Neural progenitor cell (in vitro differentiated cells): ENCODE results near the gene TGFB2. TPM values are rescaled to one million over a fixed set of nuclear protein-coding genes. Genes with fewer than 3 reads are reported as not detected.

Source experiments
- DNase-seq: peaks from one replicate; pipeline ENCODE4 v3.0.0-alpha.2; 2016; ENCODE audit warnings: low spot score
- H2AFZ ChIP-seq: fragments of 200-600 bp; sonication (generic); replicated peaks from 2 replicates; pipeline ENCODE4 v1.6.1; 2016; ENCODE audit warnings: antibody characterized with exemption
- H3F3A ChIP-seq: fragments of 200-600 bp; sonication (generic); 2 replicates; pipeline ENCODE4 v1.6.1; 2016; ENCODE audit warnings: antibody characterized with exemption, low read depth
- H3K27ac ChIP-seq: fragments of 200-600 bp; sonication (generic); 2 replicates; pipeline ENCODE4 v1.5.1; 2016; ENCODE audit warnings: mild to moderate bottlenecking
- H3K27me3 ChIP-seq: fragments of 200-600 bp; sonication (generic); 2 replicates; pipeline ENCODE4 v1.6.1; 2016; ENCODE audit warnings: mild to moderate bottlenecking, moderate library complexity
- H3K36me3 ChIP-seq: fragments of 200-600 bp; sonication (generic); 2 replicates; pipeline ENCODE4 v1.5.1; 2016
- H3K4me1 ChIP-seq: fragments of 200-600 bp; sonication (generic); 2 replicates; pipeline ENCODE4 v1.6.1; 2016; ENCODE audit warnings: mixed run types
- H3K4me2 ChIP-seq: fragments of 200-600 bp; sonication (generic); 2 replicates; pipeline ENCODE4 v1.6.1; 2016
- H3K4me3 ChIP-seq: fragments of 200-600 bp; sonication (generic); 2 replicates; pipeline ENCODE4 v1.5.1; 2016
- H3K79me2 ChIP-seq: fragments of 200-600 bp; sonication (generic); 2 replicates; pipeline ENCODE4 v1.6.1; 2016; ENCODE audit warnings: low read depth
- H3K9ac ChIP-seq: fragments of 200-600 bp; sonication (generic); 2 replicates; pipeline ENCODE4 v1.6.1; 2016
- H3K9me3 ChIP-seq: fragments of 200-600 bp; sonication (generic); 2 replicates; pipeline ENCODE4 v1.5.1; 2016; ENCODE audit warnings: low read depth
- H4K20me1 ChIP-seq: fragments of 200-600 bp; sonication (generic); 2 replicates; pipeline ENCODE4 v1.6.1; 2016; ENCODE audit warnings: low read depth
- H3K27ac Mint-ChIP-seq: 3 replicates; pipeline ENCODE4 v1.8.0; 2021; ENCODE audit warnings: mixed read lengths
- H3K27me3 Mint-ChIP-seq: 2 replicates; pipeline ENCODE4 v1.8.0; 2022; ENCODE audit warnings: low read depth, mild to moderate bottlenecking, inconsistent platforms, moderate library complexity, mixed read lengths; ENCODE audit not compliant: insufficient read depth
- H3K36me3 Mint-ChIP-seq: 3 replicates; pipeline ENCODE4 v1.8.0; 2021; ENCODE audit warnings: mixed read lengths
- H3K4me1 Mint-ChIP-seq: 3 replicates; pipeline ENCODE4 v1.8.0; 2021; ENCODE audit warnings: mixed read lengths
- H3K4me3 Mint-ChIP-seq: 3 replicates; pipeline ENCODE4 v1.8.0; 2021; ENCODE audit warnings: mild to moderate bottlenecking, moderate library complexity, mixed read lengths
- H3K9me3 Mint-ChIP-seq: 3 replicates; pipeline ENCODE4 v1.8.0; 2020; ENCODE audit warnings: mixed read lengths
- EZH2 ChIP-seq: fragments of 200-600 bp; sonication (generic); IDR thresholded peaks from 2 replicates; pipeline ENCODE4 v1.6.1; 2017; ENCODE audit warnings: antibody characterized with exemption, mild to moderate bottlenecking, moderate library complexity
- EZH2phosphoT487 ChIP-seq: fragments of 200-600 bp; sonication (generic); IDR thresholded peaks from 2 replicates; pipeline ENCODE4 v1.6.1; 2017; ENCODE audit warnings: antibody characterized with exemption
- total RNA-seq: library from RNA; depleted of rRNA; stranded (reverse); fragments of >200 nt; gene quantifications from 2 replicates; pipeline ENCODE4 v1.2.3, GENCODE V29; 2015; ENCODE audit warnings: low replicate concordance
- TF ChIP-seq, protein P1 (sequence below): fragments of 200-600 bp; sonication (generic); IDR thresholded peaks from 2 replicates; pipeline ENCODE4 v1.5.1; 2017; ENCODE audit warnings: antibody characterized with exemption, mild to moderate bottlenecking

The TGFB2 gene
- total RNA-seq, 1 donor from 2014 or later, result 1.9 TPM

DNA sequence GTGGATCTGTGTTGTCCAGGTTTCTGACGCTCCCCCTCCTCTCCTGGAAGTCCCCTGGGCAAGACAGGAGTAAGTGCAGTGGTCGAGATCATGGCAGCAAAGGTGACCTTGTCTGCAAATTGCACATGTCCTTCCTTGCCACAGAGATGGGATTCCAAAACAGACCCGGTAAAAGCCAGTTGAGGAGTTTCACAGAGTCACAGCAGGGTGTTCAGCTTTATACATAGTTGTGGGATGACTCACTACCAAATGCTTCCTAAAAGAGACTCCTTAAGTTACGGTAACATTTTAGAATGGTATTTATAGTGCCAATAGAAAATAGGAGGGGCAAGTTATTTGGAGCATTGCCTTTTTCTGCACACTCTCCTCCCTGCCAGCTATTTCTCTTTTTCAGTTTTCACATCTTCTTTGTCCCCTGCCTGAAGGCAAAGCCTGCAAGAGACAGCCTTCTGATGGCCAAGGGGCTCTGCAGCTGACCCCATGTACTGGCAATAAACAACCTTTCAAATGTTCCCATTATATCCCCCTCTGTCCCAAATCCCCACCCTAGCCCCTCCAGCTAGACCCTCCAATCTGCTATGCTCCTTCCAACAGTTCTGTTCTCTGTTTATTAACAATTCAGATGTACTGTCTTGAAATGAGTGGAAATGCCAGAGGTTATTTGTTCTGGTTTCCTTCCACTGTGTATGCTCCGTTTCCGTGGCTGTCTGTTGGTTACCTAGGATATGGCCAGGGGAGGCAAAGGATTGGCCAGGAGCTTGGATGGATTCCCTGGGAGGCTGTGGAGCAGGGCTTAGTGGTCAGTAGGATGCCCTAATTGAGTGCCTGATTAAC is 115.0 kb downstream of the TGFB2 start:
- Mint-ChIP-seq H3K27ac (peak overlapping the region; percentile 99), H3K36me3 (no peaks in the 10 kb centered on the region), H3K9me3 (peaks cover 2% of the 10 kb centered on the region), H3K27me3 (peaks cover 4% of the 10 kb centered on the region), H3K4me1 (peaks cover 48% of the 10 kb centered on the region), H3K4me3 (peak overlapping the region; percentile 72)
- Histone ChIP-seq H3F3A (peaks cover 6% of the 10 kb centered on the region), H3K4me1 (peaks cover 35% of the 10 kb centered on the region), H4K20me1 (no peaks in the 10 kb centered on the region), H3K36me3 (no peaks in the 10 kb centered on the region), H2AFZ (peak overlapping the region; percentile 47), H3K4me2 (peak overlapping the region; percentile 4), H3K4me3 (no peak overlapping the region), H3K27ac (peak overlapping the region; percentile 61), H3K27me3 (no peaks in the 10 kb centered on the region), H3K9me3 (no peaks in the 10 kb centered on the region), H3K9ac (no peak overlapping the region), H3K79me2 (no peaks in the 10 kb centered on the region)
- TF ChIP-seq EZH2phosphoT487, result no peak
- no peak for TF ChIP-seq EZH2
- TF ChIP-seq, protein P1, sequence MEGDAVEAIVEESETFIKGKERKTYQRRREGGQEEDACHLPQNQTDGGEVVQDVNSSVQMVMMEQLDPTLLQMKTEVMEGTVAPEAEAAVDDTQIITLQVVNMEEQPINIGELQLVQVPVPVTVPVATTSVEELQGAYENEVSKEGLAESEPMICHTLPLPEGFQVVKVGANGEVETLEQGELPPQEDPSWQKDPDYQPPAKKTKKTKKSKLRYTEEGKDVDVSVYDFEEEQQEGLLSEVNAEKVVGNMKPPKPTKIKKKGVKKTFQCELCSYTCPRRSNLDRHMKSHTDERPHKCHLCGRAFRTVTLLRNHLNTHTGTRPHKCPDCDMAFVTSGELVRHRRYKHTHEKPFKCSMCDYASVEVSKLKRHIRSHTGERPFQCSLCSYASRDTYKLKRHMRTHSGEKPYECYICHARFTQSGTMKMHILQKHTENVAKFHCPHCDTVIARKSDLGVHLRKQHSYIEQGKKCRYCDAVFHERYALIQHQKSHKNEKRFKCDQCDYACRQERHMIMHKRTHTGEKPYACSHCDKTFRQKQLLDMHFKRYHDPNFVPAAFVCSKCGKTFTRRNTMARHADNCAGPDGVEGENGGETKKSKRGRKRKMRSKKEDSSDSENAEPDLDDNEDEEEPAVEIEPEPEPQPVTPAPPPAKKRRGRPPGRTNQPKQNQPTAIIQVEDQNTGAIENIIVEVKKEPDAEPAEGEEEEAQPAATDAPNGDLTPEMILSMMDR, result no peak
- DNase-seq, result peak; percentile 66

DNA sequence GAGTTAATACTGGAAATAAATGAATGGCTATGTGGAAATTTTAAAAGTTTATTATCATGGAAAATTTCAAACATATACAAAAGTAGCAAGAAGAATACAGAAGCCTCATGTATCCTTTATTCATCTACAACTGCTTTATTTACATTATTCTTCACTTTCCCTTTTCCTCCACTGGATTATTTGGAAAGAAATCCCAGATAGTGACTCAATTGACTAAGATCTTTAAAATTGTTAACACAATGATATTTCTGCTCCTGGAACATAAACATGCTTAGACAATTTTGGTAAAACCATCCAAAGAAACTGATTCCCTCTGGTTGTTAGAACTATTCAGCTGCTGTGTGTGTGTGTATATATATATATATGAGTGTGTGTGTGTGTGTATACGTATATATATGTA is 116.2 kb downstream of the TGFB2 start:
- no peak overlapping the region for H3K27ac ChIP-seq
- H3K9me3 Mint-ChIP-seq, result no peaks in the 10 kb centered on the region
- H3K27ac Mint-ChIP-seq, result no peak overlapping the region
- peaks cover 48% of the 10 kb centered on the region for H3K4me1 Mint-ChIP-seq
- H3K36me3 ChIP-seq, result no peaks in the 10 kb centered on the region
- H3K4me3 Mint-ChIP-seq, result no peak overlapping the region
- H3K9me3 ChIP-seq, result no peaks in the 10 kb centered on the region
- no peak overlapping the region for H3K4me3 ChIP-seq
- H3K36me3 Mint-ChIP-seq, result no peaks in the 10 kb centered on the region
- no peak overlapping the region for H2AFZ ChIP-seq
- H3K79me2 ChIP-seq, result no peaks in the 10 kb centered on the region
- peaks cover 4% of the 10 kb centered on the region for H3K27me3 Mint-ChIP-seq
- H3K9ac ChIP-seq, result no peak overlapping the region
- H3F3A ChIP-seq, result peaks cover 6% of the 10 kb centered on the region
- TF ChIP-seq, protein P1, result no peak
- TF ChIP-seq EZH2phosphoT487 (no peak), EZH2 (no peak)
- H3K4me1 ChIP-seq, result peaks cover 35% of the 10 kb centered on the region
- H3K27me3 ChIP-seq, result no peaks in the 10 kb centered on the region
- H3K4me2 ChIP-seq, result no peak overlapping the region
- H4K20me1 ChIP-seq, result no peaks in the 10 kb centered on the region
- no peak for DNase-seq

DNA sequence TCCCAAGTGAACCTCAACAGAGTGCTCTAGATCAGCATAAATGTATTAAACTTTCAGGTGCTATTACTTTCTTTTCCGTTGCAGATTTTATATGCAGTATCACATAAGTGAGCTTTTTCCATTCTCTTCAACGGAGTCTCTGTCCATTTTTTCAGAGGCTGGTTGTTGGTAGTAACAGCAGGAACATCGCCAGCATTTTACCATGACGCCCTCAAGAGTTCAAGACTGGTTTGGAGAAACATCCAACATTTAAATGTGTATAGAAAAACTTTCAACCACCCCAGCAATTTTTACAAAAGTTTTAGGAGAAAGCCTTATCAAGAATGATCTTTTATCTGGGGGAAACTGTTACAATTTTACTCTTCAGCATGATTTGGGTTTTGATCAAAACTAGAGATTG is 117.0 kb downstream of the TGFB2 start:
- peaks cover 4% of the 10 kb centered on the region for H3K27me3 Mint-ChIP-seq
- no peaks in the 10 kb centered on the region for H3K9me3 Mint-ChIP-seq
- no peak overlapping the region for H3K4me2 ChIP-seq
- H3K4me1 Mint-ChIP-seq, result peaks cover 48% of the 10 kb centered on the region
- peaks cover 35% of the 10 kb centered on the region for H3K4me1 ChIP-seq
- no peak overlapping the region for H3K4me3 ChIP-seq
- DNase-seq, result no peak
- H2AFZ ChIP-seq, result no peak overlapping the region
- H3K27ac ChIP-seq, result no peak overlapping the region
- no peak overlapping the region for H3K4me3 Mint-ChIP-seq
- TF ChIP-seq EZH2 (no peak), EZH2phosphoT487 (no peak)
- TF ChIP-seq, protein P1, result no peak
- H3K36me3 Mint-ChIP-seq, result no peaks in the 10 kb centered on the region
- H3K36me3 ChIP-seq, result no peaks in the 10 kb centered on the region
- peak overlapping the region; percentile 50 for H3K27ac Mint-ChIP-seq
- H3K9ac ChIP-seq, result no peak overlapping the region
- no peaks in the 10 kb centered on the region for H3K9me3 ChIP-seq
- no peaks in the 10 kb centered on the region for H3K27me3 ChIP-seq
- H3K79me2 ChIP-seq, result no peaks in the 10 kb centered on the region
- peaks cover 6% of the 10 kb centered on the region for H3F3A ChIP-seq
- no peaks in the 10 kb centered on the region for H4K20me1 ChIP-seq
